RWPE1 (cell line): Measurements from ENCODE around the gene SLMAP.

Experiments
- CTCF ChIA-PET: fragments of 350-600 bp; sonication (Branson Sonifier 250); formaldehyde crosslinking; extraction: SDS; loops from one replicate; lab custom pipeline; 2021; lab: Yijun Ruan, JAX
- POLR2A ChIA-PET: fragments of 400-600 bp; formaldehyde crosslinking; extraction: SDS; loops from one replicate; lab custom pipeline; 2020; ENCODE audit warnings: antibody characterized with exemption; ENCODE audit not compliant: low non-redundant PET; lab: Yijun Ruan, JAX
- DNase-seq: peaks from one replicate; pipeline ENCODE4 v3.0.0; 2012; ENCODE audit warnings: low spot score
- H3K27ac ChIP-seq: fragments of 450-650 bp; 2 replicates; pipeline ENCODE4 v1.5.1; 2017
- TF ChIP-seq, protein P1 (sequence below): fragments of 450-650 bp; conservative IDR thresholded peaks from 2 replicates; pipeline ENCODE4 v1.5.1; 2017; ENCODE audit warnings: low read depth, mild to moderate bottlenecking

SLMAP gene

DNA sequence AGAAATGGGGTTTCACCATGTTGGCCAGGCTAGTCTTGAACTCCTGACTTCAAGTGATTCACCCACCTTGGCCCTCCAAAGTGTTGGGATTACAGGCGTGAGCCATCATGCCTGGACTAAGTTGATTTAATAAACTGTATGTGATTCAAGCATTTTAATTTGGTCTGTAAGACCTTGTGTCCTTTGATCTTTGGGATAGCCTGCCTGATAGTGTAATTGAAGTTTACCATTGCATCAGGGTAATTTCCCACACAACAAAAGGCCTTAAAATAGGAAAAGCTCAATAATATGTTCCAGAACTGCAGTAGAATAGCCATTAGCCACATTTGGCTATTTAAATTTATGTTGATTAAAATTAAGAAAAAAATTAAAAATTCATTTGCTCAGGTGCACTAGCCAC is 38.0 kb upstream of the SLMAP start:
- DNase-seq = no peak
- TF ChIP-seq, protein P1, sequence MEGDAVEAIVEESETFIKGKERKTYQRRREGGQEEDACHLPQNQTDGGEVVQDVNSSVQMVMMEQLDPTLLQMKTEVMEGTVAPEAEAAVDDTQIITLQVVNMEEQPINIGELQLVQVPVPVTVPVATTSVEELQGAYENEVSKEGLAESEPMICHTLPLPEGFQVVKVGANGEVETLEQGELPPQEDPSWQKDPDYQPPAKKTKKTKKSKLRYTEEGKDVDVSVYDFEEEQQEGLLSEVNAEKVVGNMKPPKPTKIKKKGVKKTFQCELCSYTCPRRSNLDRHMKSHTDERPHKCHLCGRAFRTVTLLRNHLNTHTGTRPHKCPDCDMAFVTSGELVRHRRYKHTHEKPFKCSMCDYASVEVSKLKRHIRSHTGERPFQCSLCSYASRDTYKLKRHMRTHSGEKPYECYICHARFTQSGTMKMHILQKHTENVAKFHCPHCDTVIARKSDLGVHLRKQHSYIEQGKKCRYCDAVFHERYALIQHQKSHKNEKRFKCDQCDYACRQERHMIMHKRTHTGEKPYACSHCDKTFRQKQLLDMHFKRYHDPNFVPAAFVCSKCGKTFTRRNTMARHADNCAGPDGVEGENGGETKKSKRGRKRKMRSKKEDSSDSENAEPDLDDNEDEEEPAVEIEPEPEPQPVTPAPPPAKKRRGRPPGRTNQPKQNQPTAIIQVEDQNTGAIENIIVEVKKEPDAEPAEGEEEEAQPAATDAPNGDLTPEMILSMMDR = no peak
- no peak overlapping the region for H3K27ac ChIP-seq
- POLR2A ChIA-PET = no interaction called here
- CTCF ChIA-PET = no interaction called here

DNA sequence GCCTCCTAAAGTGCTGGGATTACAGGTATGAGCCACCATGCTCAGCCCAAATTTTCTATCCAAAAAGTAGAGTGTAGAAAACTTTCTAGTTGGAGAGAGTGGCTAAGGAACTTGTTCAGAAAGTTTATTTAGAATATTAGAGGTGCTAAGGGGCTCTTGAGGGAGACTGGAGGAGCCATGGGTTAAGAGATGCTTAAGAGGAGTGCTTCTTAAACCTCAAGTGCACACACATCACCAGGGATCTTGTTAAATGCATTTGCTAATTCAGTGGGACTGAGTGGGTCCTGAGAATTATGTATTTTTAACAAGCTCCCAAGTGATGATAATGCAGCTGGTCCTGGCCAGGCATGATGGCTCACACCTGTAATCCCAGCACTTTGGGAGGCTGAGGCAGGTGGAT is 29.7 kb upstream of the SLMAP start:
- ChIA-PET POLR2A (no interaction called here), CTCF (no interaction called here)
- no peak overlapping the region for H3K27ac ChIP-seq
- no peak for DNase-seq
- TF ChIP-seq, protein P1 = no peak

DNA sequence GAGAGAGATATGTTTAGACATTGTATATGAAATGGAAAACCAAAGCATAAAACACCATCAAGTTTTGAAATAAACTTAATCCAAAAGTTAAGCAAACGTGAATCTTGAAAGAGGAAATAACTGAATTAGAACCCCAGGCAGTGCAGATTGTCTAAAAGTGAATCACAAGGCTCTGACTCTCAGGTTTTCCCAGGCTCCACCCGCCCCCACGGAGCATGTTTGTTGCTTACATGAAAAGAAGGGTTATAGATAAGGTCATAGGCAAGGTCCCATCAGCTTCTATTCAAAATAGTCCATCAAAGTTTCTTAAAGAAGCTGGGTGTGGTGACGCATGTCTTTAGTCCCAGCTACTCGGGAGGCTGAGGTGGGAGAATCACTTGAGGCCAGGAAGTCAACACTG is 29.0 kb upstream of the SLMAP start:
- CTCF ChIA-PET = no interaction called here
- H3K27ac ChIP-seq = no peak overlapping the region
- no peak for DNase-seq
- POLR2A ChIA-PET = no interaction called here
- TF ChIP-seq, protein P1 = no peak

DNA sequence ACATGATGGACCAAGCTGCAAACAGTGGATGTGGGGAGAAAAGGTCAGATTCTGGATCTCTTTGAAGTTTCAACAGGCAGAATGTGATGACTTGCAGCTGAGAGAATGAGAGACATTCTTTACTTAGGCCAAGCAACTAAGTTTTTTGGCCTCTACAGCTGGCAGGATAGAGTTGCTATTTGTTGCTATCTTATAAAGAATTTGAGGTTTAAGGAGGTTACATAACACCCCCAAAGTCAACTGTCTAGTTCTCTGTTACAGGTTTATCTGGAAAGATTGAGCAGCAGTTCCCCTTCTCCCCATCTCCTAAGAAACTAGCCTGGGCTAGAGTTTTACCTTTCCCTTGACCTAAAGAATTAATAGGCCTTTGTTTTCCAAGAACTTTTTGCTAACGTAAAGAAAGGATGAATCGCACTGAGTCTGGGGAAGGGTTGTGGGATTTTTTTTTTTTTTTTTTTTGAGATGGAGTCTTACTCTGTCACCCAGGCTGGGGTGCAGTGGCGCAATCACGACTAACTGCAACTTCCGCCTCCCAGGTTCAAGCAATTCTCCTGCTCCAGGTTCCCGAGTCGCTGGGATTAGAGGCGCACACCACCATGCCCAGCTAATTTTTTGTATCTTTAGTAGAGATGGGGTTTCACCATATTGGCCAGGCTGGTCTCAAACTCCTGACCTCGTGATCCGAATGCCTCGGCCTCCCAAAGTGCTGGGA is 26.6 kb upstream of the SLMAP start:
- TF ChIP-seq, protein P1 = no peak
- ChIA-PET CTCF (no interaction called here), POLR2A (no interaction called here)
- H3K27ac ChIP-seq = no peak overlapping the region
- DNase-seq = no peak

DNA sequence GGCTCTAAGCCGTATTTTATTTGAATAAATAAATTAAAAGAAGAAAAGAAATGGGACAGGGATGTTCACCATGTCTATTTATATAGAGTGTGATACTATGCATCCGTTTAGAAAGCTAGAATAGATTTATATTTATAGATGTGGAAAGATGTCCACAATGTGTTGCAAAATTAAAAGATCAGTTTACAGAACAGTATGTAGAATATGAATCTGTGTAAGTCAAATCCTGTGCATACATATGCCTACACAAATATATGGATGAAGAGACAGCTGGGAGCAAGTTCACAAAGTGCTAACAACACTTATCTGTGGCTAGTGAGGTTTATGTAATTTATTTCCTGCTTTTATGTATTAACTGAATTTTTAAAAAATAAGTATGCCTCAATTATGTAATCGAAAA is 25.4 kb upstream of the SLMAP start:
- POLR2A ChIA-PET = no interaction called here
- CTCF ChIA-PET = interaction anchor here (0.5 kb wide), 1 partner anchor 891 kb away, joined by 4 read pairs; no protein-coding TSS in a partner anchor
- TF ChIP-seq, protein P1 = no peak
- DNase-seq = no peak
- no peak overlapping the region for H3K27ac ChIP-seq

DNA sequence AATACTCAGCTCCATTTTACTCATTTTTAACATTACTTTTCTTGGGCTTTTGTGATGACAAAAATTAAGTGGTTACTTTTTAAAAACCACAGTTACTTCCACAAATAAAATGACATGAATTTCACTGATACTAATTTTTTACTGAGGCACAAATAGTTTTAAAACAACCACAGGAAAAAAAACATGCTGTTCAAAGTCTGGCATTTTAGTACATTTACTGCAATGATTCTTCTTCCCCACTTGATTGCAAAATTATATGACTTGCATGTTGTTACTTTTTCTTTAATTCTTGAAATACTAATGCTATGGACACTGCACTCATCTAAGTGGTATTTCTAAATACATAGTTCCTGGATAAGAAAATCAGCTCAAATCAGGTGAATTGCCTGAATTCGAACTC is 24.8 kb upstream of the SLMAP start:
- ChIA-PET POLR2A (no interaction called here), CTCF (no interaction called here)
- TF ChIP-seq, protein P1 = no peak
- DNase-seq = no peak
- H3K27ac ChIP-seq = no peak overlapping the region
